Measurements from ENCODE around the gene ERGIC1. TPM values are rescaled to one million over a fixed set of nuclear protein-coding genes. Genes with fewer than 3 reads are reported as not detected.

The ERGIC1 gene
- total and polyA plus RNA-seq, 4 donors = 46.2 to 110 (median 88.6) TPM

GRCh38 chr5:172825610-172826204, 8.3 kb upstream of the ERGIC1 start:
- H3K27me3 ChIP-seq (ENCODE audit: control insufficient read depth, insufficient read depth, low read length) = no peaks in the 10 kb centered on the region
- no peak overlapping the region for H3K27ac ChIP-seq (ENCODE audit: low read depth, low read length)
- no peaks in the 10 kb centered on the region for H3K36me3 ChIP-seq (ENCODE audit: control insufficient read depth, insufficient read depth, low read length)
- no peak for DNase-seq (ENCODE audit: low read depth in 4 of 6, low spot score in 6 of 6)
- H3K4me1 ChIP-seq (ENCODE audit: control insufficient read depth, insufficient read depth, low read length) = no peaks in the 10 kb centered on the region
- H3K4me3 ChIP-seq (ENCODE audit: low read depth, low read length) = no peak overlapping the region
- H3K9me3 ChIP-seq (ENCODE audit: control insufficient read depth, insufficient read depth, low read length) = no peaks in the 10 kb centered on the region
- WGBS (ENCODE audit: insufficient coverage) = no CpG with 5 or more reads among the region's 2 CpGs

- Histone ChIP-seq H3K9me3 (ENCODE audit: control insufficient read depth, insufficient read depth, low read length) (no peaks in the 10 kb centered on the region), H3K4me3 (ENCODE audit: low read depth, low read length) (no peak overlapping the region), H3K36me3 (ENCODE audit: control insufficient read depth, insufficient read depth, low read length) (no peaks in the 10 kb centered on the region), H3K27ac (ENCODE audit: low read depth, low read length) (no peak overlapping the region), H3K27me3 (ENCODE audit: control insufficient read depth, insufficient read depth, low read length) (no peaks in the 10 kb centered on the region), H3K4me1 (ENCODE audit: control insufficient read depth, insufficient read depth, low read length) (no peaks in the 10 kb centered on the region)
- 38% methylated on average over 2 of the region's 2 CpGs for WGBS (ENCODE audit: insufficient coverage)
- no peak for DNase-seq (ENCODE audit: low read depth in 4 of 6, low spot score in 6 of 6)
Observed at GRCh38 chr5:172827841-172828240, 6.2 kb upstream of the ERGIC1 start.

- WGBS (ENCODE audit: insufficient coverage) = 52% methylated on average over 3 of the region's 6 CpGs
- H3K4me3 ChIP-seq (ENCODE audit: low read depth, low read length) = no peak overlapping the region
- H3K9me3 ChIP-seq (ENCODE audit: control insufficient read depth, insufficient read depth, low read length) = no peaks in the 10 kb centered on the region
- DNase-seq (ENCODE audit: low read depth in 4 of 6, low spot score in 6 of 6) = no peak
- H3K4me1 ChIP-seq (ENCODE audit: control insufficient read depth, insufficient read depth, low read length) = peaks cover 9% of the 10 kb centered on the region
- H3K36me3 ChIP-seq (ENCODE audit: control insufficient read depth, insufficient read depth, low read length) = no peaks in the 10 kb centered on the region
- H3K27me3 ChIP-seq (ENCODE audit: control insufficient read depth, insufficient read depth, low read length) = no peaks in the 10 kb centered on the region
- H3K27ac ChIP-seq (ENCODE audit: low read depth, low read length) = no peak overlapping the region
Observed at GRCh38 chr5:172828911-172829431, 5.1 kb upstream of the ERGIC1 start.

GRCh38 chr5:172830275-172830799, 3.7 kb upstream of the ERGIC1 start:
- no CpG with 5 or more reads among the region's 1 CpG for WGBS (ENCODE audit: insufficient coverage)
- no peak overlapping the region for H3K4me3 ChIP-seq (ENCODE audit: low read depth, low read length)
- peaks cover 17% of the 10 kb centered on the region for H3K4me1 ChIP-seq (ENCODE audit: control insufficient read depth, insufficient read depth, low read length)
- H3K27me3 ChIP-seq (ENCODE audit: control insufficient read depth, insufficient read depth, low read length) = no peaks in the 10 kb centered on the region
- no peak for DNase-seq (ENCODE audit: low read depth in 4 of 6, low spot score in 6 of 6)
- no peaks in the 10 kb centered on the region for H3K9me3 ChIP-seq (ENCODE audit: control insufficient read depth, insufficient read depth, low read length)
- H3K36me3 ChIP-seq (ENCODE audit: control insufficient read depth, insufficient read depth, low read length) = no peaks in the 10 kb centered on the region
- H3K27ac ChIP-seq (ENCODE audit: low read depth, low read length) = no peak overlapping the region

GRCh38 chr5:172830876-172831662, 3.0 kb upstream of the ERGIC1 start:
- H3K27me3 ChIP-seq (ENCODE audit: control insufficient read depth, insufficient read depth, low read length) = no peaks in the 10 kb centered on the region
- H3K27ac ChIP-seq (ENCODE audit: low read depth, low read length) = no peak overlapping the region
- H3K36me3 ChIP-seq (ENCODE audit: control insufficient read depth, insufficient read depth, low read length) = no peaks in the 10 kb centered on the region
- H3K4me1 ChIP-seq (ENCODE audit: control insufficient read depth, insufficient read depth, low read length) = peaks cover 25% of the 10 kb centered on the region
- no peaks in the 10 kb centered on the region for H3K9me3 ChIP-seq (ENCODE audit: control insufficient read depth, insufficient read depth, low read length)
- DNase-seq (ENCODE audit: low read depth in 4 of 6, low spot score in 6 of 6) = peak in 1 of 6 donors; percentile 41
- H3K4me3 ChIP-seq (ENCODE audit: low read depth, low read length) = no peak overlapping the region
- 37% methylated on average over 10 of the region's 14 CpGs for WGBS (ENCODE audit: insufficient coverage)

GRCh38 chr5:172832383-172833315, 1.4 kb upstream of the ERGIC1 start:
- Histone ChIP-seq H3K4me3 (ENCODE audit: low read depth, low read length) (no peak overlapping the region), H3K27me3 (ENCODE audit: control insufficient read depth, insufficient read depth, low read length) (no peaks in the 10 kb centered on the region), H3K9me3 (ENCODE audit: control insufficient read depth, insufficient read depth, low read length) (no peaks in the 10 kb centered on the region), H3K4me1 (ENCODE audit: control insufficient read depth, insufficient read depth, low read length) (peaks cover 35% of the 10 kb centered on the region), H3K27ac (ENCODE audit: low read depth, low read length) (no peak overlapping the region), H3K36me3 (ENCODE audit: control insufficient read depth, insufficient read depth, low read length) (peaks cover 5% of the 10 kb centered on the region)
- 96% methylated on average over 8 of the region's 14 CpGs for WGBS (ENCODE audit: insufficient coverage)
- no peak for DNase-seq (ENCODE audit: low read depth in 4 of 6, low spot score in 6 of 6)

- Histone ChIP-seq H3K27me3 (ENCODE audit: control insufficient read depth, insufficient read depth, low read length) (no peaks in the 10 kb centered on the region), H3K27ac (ENCODE audit: low read depth, low read length) (no peak overlapping the region), H3K4me3 (ENCODE audit: low read depth, low read length) (no peak overlapping the region), H3K4me1 (ENCODE audit: control insufficient read depth, insufficient read depth, low read length) (peaks cover 40% of the 10 kb centered on the region), H3K36me3 (ENCODE audit: control insufficient read depth, insufficient read depth, low read length) (peaks cover 7% of the 10 kb centered on the region), H3K9me3 (ENCODE audit: control insufficient read depth, insufficient read depth, low read length) (no peaks in the 10 kb centered on the region)
- WGBS (ENCODE audit: insufficient coverage) = 48% methylated on average over 5 of the region's 6 CpGs
- no peak for DNase-seq (ENCODE audit: low read depth in 4 of 6, low spot score in 6 of 6)
Observed at GRCh38 chr5:172833372-172833685, 722 bp upstream of the ERGIC1 start.

- DNase-seq (ENCODE audit: low read depth in 4 of 6, low spot score in 6 of 6) = peak in 3 of 6 donors; percentile 23 to 82 (median 67)
- H3K4me3 ChIP-seq (ENCODE audit: low read depth, low read length) = peak overlapping the region; percentile 79
- no peaks in the 10 kb centered on the region for H3K9me3 ChIP-seq (ENCODE audit: control insufficient read depth, insufficient read depth, low read length)
- WGBS (ENCODE audit: insufficient coverage) = under 1% methylated on average over 26 of the region's 32 CpGs
- no peaks in the 10 kb centered on the region for H3K27me3 ChIP-seq (ENCODE audit: control insufficient read depth, insufficient read depth, low read length)
- H3K27ac ChIP-seq (ENCODE audit: low read depth, low read length) = peak overlapping the region; percentile 86
- H3K36me3 ChIP-seq (ENCODE audit: control insufficient read depth, insufficient read depth, low read length) = peaks cover 7% of the 10 kb centered on the region
- H3K4me1 ChIP-seq (ENCODE audit: control insufficient read depth, insufficient read depth, low read length) = peaks cover 40% of the 10 kb centered on the region
Observed at GRCh38 chr5:172834415-172835289, 601 bp downstream of the ERGIC1 start.
